Gastroesophageal sphincter (tissue), 3 donors: ENCODE measurements around the gene ODAD2.

Source experiments
- EP300 ChIP-seq: sonication (generic); formaldehyde crosslinking; IDR thresholded peaks from one replicate; pipeline ENCODE4 v1.6.1; 2017; ENCODE audit warnings: antibody characterized with exemption, mild to moderate bottlenecking
- POLR2A ChIP-seq, 2 donors: fragments of 450-650 bp; IDR thresholded peaks; one replicate each; pipeline ENCODE4 v1.6.1; 2017; ENCODE audit warnings: antibody characterized with exemption in 2 of 2, mild to moderate bottlenecking in 2 of 2, moderate library complexity in 1 of 2
- POLR2AphosphoS5 ChIP-seq: sonication (generic); formaldehyde crosslinking; IDR thresholded peaks from one replicate; pipeline ENCODE4 v1.6.1; 2017; ENCODE audit warnings: antibody characterized with exemption
- TF ChIP-seq, protein P1 (sequence below), 4 experiments: fragments of 200-600 bp in 2 of 4; fragments of 450-650 bp in 2 of 4; sonication (generic) in 1 of 4; IDR thresholded peaks; one replicate each; pipeline ENCODE4 v1.5.1; 2017 to 2019; ENCODE audit warnings: antibody characterized with exemption in 4 of 4, mild to moderate bottlenecking in 2 of 4, moderate library complexity in 2 of 4

DNA sequence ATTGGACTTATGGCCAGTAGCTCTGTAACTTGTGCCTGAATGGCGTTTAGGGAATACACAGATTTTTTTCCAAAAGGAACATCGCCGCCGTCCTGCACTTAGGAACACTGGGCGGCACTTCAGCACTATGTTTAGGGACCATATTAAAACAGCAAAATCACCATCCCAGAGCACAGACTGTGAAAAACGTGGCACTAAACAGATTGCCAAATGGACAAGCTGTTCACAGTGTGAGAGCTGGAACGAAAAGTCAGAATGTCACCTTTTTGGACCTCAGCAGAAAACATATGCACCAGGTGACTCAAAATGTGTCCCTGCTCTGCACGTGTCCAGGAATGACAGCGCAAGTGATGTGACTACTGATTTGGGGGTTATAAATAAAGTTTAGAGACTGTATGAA lies 87.9 kb downstream of the ODAD2 start:
- TF ChIP-seq, protein P1, sequence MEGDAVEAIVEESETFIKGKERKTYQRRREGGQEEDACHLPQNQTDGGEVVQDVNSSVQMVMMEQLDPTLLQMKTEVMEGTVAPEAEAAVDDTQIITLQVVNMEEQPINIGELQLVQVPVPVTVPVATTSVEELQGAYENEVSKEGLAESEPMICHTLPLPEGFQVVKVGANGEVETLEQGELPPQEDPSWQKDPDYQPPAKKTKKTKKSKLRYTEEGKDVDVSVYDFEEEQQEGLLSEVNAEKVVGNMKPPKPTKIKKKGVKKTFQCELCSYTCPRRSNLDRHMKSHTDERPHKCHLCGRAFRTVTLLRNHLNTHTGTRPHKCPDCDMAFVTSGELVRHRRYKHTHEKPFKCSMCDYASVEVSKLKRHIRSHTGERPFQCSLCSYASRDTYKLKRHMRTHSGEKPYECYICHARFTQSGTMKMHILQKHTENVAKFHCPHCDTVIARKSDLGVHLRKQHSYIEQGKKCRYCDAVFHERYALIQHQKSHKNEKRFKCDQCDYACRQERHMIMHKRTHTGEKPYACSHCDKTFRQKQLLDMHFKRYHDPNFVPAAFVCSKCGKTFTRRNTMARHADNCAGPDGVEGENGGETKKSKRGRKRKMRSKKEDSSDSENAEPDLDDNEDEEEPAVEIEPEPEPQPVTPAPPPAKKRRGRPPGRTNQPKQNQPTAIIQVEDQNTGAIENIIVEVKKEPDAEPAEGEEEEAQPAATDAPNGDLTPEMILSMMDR (IDR thresholded peaks at IDR 0.05) = no peak
- TF ChIP-seq POLR2A (IDR thresholded peaks at IDR 0.05) = no peak
- no peak for TF ChIP-seq EP300
- no peak for TF ChIP-seq POLR2AphosphoS5
